ENCODE data around the gene OOEP.

The OOEP gene

DNA sequence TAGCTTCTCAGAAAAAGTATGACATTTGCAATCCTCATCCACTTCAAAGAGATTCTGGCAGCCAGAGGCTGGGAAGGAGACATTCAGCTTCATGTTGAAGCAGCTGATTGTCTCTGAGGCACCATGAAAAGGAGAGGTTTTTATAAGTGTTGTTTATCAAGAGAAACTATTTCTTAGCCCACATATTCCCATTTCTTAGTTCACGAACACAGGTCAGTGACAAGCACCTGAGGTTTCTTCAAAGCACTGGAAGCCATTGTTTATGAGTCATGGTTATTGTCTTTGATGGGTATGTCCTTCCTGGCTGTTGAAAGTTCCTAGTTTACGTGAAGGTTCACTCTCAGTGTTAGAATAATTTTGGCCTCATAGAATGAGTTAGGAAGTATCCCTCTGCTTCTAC is 22.0 kb upstream of the OOEP start:
- CTCF ChIA-PET = interaction anchor here (0.6 to 1.7 kb wide), 2 partner anchors 59 to 261 kb away, joined by 3 to 4 read pairs; no protein-coding TSS in a partner anchor
- POLR2A ChIA-PET = no interaction called here
- Histone ChIP-seq H3K4me1 (ENCODE audit: control insufficient read depth, insufficient read depth, low read length) (peaks cover 3% of the 10 kb centered on the region; the same call in 1 of the 2 replicates), H3K27ac (ENCODE audit: extremely low read depth, low read depth, low read length) (no peak overlapping the region), H3K9me3 (ENCODE audit: control insufficient read depth, insufficient read depth, low read depth, low read length) (no peaks in the 10 kb centered on the region), H3K4me3 (ENCODE audit: low read depth, low read length) (no peak overlapping the region), H3K36me3 (ENCODE audit: control insufficient read depth in 2 of 2, insufficient read depth in 1 of 2, low read length in 2 of 2) (no peaks in the 10 kb centered on the region)
- TF ChIP-seq SP2 (tag by site-specific recombination; IDR thresholded peaks at IDR 0.05) (no peak), INSM2 (tag by site-specific recombination; IDR thresholded peaks at IDR 0.05) (no peak), ZNF335 (tag by site-specific recombination; conservative IDR thresholded peaks at IDR 0.05) (no peak), ZNF138 (tag by site-specific recombination; IDR thresholded peaks at IDR 0.05; ENCODE audit: borderline replicate concordance) (no peak), ZNF777 (tag by site-specific recombination; IDR thresholded peaks at IDR 0.05; ENCODE audit: borderline replicate concordance) (no peak), ZNF112 (tag by site-specific recombination; IDR thresholded peaks at IDR 0.05) (no peak)
- TF ChIP-seq, protein P1, sequence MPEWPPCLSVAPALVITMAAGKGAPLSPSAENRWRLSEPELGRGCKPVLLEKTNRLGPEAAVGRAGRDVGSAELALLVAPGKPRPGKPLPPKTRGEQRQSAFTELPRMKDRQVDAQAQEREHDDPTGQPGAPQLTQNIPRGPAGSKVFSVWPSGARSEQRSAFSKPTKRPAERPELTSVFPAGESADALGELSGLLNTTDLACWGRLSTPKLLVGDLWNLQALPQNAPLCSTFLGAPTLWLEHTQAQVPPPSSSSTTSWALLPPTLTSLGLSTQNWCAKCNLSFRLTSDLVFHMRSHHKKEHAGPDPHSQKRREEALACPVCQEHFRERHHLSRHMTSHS (tag by site-specific recombination; IDR thresholded peaks at IDR 0.05) = no peak

- H3K9me3 ChIP-seq (ENCODE audit: control insufficient read depth, insufficient read depth, low read depth, low read length) = no peaks in the 10 kb centered on the region
- H3K27ac ChIP-seq (ENCODE audit: extremely low read depth, low read depth, low read length) = no peak overlapping the region
- ChIA-PET POLR2A (interaction anchor here (0.7 kb wide), 1 partner anchor 174 kb away, joined by 5 read pairs; no protein-coding TSS in a partner anchor), CTCF (interaction anchor here (0.5 to 3.5 kb wide), 5 partner anchors 62 to 1032 kb away, joined by 3 to 39 read pairs (median 4); no protein-coding TSS in a partner anchor)
- no peak for TF ChIP-seq OVOL3 (tag by site-specific recombination; IDR thresholded peaks at IDR 0.05)
- TF ChIP-seq PRDM4 (tag by site-specific recombination; IDR thresholded peaks at IDR 0.05) = no peak
- no peak for TF ChIP-seq ZNF48 (tag by site-specific recombination; IDR thresholded peaks at IDR 0.05)
- TF ChIP-seq ZNF654 (tag by site-specific recombination; IDR thresholded peaks at IDR 0.05; ENCODE audit: low read depth) = no peak
- TF ChIP-seq ZFP69B (tag by site-specific recombination; IDR thresholded peaks at IDR 0.05) = no peak
- TF ChIP-seq, protein P2, sequence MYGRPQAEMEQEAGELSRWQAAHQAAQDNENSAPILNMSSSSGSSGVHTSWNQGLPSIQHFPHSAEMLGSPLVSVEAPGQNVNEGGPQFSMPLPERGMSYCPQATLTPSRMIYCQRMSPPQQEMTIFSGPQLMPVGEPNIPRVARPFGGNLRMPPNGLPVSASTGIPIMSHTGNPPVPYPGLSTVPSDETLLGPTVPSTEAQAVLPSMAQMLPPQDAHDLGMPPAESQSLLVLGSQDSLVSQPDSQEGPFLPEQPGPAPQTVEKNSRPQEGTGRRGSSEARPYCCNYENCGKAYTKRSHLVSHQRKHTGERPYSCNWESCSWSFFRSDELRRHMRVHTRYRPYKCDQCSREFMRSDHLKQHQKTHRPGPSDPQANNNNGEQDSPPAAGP (tag by site-specific recombination; IDR thresholded peaks at IDR 0.05) = no peak
- TF ChIP-seq ZNF585B (tag by site-specific recombination; IDR thresholded peaks at IDR 0.05) = no peak
- H3K4me3 ChIP-seq (ENCODE audit: low read depth, low read length) = no peak overlapping the region
- H3K36me3 ChIP-seq (ENCODE audit: control insufficient read depth in 2 of 2, insufficient read depth in 1 of 2, low read length in 2 of 2) = no peaks in the 10 kb centered on the region
- H3K4me1 ChIP-seq (ENCODE audit: control insufficient read depth, insufficient read depth, low read length) = peaks cover 3% of the 10 kb centered on the region; the same call in 1 of the 2 replicates
Observed at GRCh38 chr6:73389854-73390253, 20.2 kb upstream of the OOEP start.

DNA sequence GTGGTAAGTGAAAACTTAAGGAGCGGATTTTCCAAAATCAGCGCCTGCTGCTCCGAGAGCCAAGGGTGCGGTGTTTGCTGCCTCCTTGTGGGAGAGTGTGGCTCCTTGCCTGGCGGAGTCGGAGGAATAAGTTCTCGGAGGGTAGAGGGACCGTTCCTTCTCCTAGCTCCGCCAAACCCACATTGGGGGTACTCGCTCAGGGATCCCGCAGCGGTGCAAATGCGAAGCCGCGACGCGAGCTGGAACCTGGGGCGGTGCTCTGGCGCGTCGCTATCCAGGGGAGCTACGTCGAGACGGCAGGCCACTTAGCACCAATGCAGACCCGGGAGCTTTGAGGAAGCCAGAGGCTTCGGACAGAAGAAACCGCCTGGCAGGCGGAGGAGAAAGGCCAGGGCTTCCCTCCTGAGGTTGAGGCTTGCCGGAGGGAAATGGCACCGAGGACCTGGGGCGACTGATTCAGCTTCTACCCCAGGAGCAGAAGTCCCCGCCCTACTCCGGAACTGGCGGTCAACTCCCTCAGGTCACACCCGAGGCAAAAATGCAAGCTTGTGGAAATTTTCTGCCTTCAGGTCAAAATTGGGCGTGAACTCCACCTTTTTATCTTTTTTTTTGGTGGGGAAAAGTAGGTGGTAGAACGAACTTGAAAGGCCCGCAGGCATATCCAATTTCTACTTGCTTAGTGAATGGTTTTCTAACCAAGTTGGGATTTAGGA is 19.3 kb upstream of the OOEP start:
- H3K27ac ChIP-seq (ENCODE audit: extremely low read depth, low read depth, low read length) = peak overlapping the region; percentile 40; the same call in 1 of the 2 replicates
- peak overlapping the region; percentile 50 for H3K4me3 ChIP-seq (ENCODE audit: low read depth, low read length)
- H3K36me3 ChIP-seq (ENCODE audit: control insufficient read depth in 2 of 2, insufficient read depth in 1 of 2, low read length in 2 of 2) = no peaks in the 10 kb centered on the region
- POLR2A ChIA-PET = interaction anchor here (1.1 to 1.4 kb wide), 3 partner anchors 73 to 132 kb away, joined by 3 to 6 read pairs (median 3); partner anchors contain the start of gene MTO1
- CTCF ChIA-PET = interaction anchor here (0.5 to 3.5 kb wide), 31 partner anchors 9 to 878 kb away, joined by 3 to 39 read pairs (median 3); partner anchors contain the start of gene MTO1
- H3K9me3 ChIP-seq (ENCODE audit: control insufficient read depth, insufficient read depth, low read depth, low read length) = no peaks in the 10 kb centered on the region
- peaks cover 3% of the 10 kb centered on the region; the same call in 1 of the 2 replicates for H3K4me1 ChIP-seq (ENCODE audit: control insufficient read depth, insufficient read depth, low read length)
- no peak for TF ChIP-seq ZNF747 (tag by site-specific recombination; IDR thresholded peaks at IDR 0.05)
- no peak for TF ChIP-seq INSM2 (tag by site-specific recombination; IDR thresholded peaks at IDR 0.05)
- no peak; the same call in 1 of the 2 replicates for TF ChIP-seq ZNF777 (tag by site-specific recombination; IDR thresholded peaks at IDR 0.05; ENCODE audit: borderline replicate concordance)
- no peak for TF ChIP-seq ZNF76 (tag by site-specific recombination; IDR thresholded peaks at IDR 0.05; ENCODE audit: borderline replicate concordance, low read depth)
- TF ChIP-seq HOXD13 (CRISPR knock-in tag; IDR thresholded peaks at IDR 0.05; ENCODE audit: borderline replicate concordance) = no peak
- no peak for TF ChIP-seq ZNF37A (tag by site-specific recombination; IDR thresholded peaks at IDR 0.05)
- TF ChIP-seq, protein P3, sequence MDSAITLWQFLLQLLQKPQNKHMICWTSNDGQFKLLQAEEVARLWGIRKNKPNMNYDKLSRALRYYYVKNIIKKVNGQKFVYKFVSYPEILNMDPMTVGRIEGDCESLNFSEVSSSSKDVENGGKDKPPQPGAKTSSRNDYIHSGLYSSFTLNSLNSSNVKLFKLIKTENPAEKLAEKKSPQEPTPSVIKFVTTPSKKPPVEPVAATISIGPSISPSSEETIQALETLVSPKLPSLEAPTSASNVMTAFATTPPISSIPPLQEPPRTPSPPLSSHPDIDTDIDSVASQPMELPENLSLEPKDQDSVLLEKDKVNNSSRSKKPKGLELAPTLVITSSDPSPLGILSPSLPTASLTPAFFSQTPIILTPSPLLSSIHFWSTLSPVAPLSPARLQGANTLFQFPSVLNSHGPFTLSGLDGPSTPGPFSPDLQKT (IDR thresholded peaks at IDR 0.05; ENCODE audit: borderline replicate concordance, low read depth, low read length) = no peak
- TF ChIP-seq KLF9 (tag by site-specific recombination; IDR thresholded peaks at IDR 0.05; ENCODE audit: low read depth) = no peak
